GM04503 (cell line): ENCODE results near the gene SLC35E3.
"Not testable (repeated sequence)": the region's sequence is repeated elsewhere in the genome, so short reads cannot be mapped to it uniquely, and the experiment has no call there.

Experiments used
- DNase-seq: peaks from one replicate; pipeline ENCODE4 v3.0.0-alpha.2; 2012; ENCODE audit warnings: low read depth

Gene SLC35E3

GRCh38 chr12:68796399-68796798, 50.4 kb downstream of the SLC35E3 start:
- no peak for DNase-seq

DNA sequence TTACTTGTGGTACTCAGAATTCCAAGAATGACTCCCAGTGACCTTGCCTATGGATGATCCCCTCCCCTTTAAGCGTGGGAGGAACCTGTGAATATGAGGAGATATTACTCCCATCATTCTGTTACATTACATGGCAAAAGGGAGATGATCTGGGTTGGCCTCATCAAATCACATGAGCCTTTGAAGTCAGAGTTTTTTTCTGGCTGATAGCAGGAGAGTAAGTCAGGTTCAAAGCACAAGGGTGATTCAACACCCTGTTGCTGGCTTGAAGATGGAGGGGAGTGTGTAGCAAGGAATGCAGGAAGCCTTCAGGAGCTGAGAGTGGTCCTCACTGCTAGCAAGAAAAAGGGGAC, 52.9 kb downstream of the SLC35E3 start:
- no peak for DNase-seq

DNA sequence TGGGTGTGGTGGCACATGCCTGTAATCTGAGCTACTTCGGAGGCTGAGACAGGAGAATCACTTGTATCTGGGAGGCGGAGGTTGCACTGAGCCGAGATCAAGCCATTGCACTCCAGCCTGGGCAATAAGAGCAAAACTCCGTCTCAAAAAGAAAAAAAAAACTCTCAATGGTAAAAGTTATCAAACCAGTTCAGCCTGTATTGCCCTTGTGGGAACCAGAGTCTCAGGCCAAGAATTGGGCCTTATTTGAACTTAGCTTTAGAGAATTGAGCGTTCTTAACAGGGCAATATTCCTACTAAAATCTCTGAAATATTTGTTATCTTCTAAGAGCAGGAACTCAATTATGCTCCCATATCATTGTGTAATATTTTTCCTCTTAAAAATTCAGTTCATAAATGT, 54.3 kb downstream of the SLC35E3 start:
- DNase-seq, result no peak

DNA sequence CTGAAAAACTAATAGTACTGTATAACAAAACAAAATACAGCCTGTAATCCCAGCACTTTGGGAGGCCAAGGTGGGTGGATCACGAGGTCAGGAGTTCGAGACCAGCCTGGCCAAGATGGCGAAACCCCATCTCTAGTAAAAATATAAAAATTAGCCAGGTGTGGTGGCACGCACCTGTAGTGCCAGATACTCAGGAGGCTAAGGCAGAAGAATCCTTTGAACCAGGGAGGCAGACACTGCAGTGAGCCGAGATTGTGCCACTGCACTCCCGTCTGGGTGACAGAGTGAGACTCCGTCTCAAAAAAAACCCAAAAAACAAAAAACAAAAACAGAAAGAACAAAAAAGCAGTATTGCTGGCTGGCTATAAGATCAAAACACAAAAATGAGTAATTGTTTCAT, 55.1 kb downstream of the SLC35E3 start:
- not testable (repeated sequence) for DNase-seq

DNA sequence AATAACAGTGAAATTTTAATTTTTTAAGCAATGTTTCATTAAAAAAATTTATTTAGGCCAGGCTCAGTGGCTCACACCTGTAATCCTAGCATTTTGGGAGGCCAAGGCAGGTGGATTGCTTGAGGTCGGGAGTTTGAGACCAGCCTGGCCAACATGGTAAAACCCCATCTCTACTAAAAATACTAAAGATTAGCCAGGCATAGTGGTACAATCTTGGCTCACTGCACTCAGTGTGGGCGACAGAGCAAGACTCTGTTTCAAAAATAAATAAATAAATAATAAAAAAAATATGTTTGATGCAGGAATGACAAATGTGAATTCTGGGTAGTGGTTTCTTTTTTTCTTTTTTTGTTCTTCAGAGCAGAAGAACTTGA, 56.4 kb downstream of the SLC35E3 start:
- DNase-seq, result not testable (repeated sequence)

GRCh38 chr12:68802911-68803651, 57.1 kb downstream of the SLC35E3 start:
- peak; percentile 59 for DNase-seq

- no peak for DNase-seq
Observed at GRCh38 chr12:68803948-68804656, 58.1 kb downstream of the SLC35E3 start.

DNA sequence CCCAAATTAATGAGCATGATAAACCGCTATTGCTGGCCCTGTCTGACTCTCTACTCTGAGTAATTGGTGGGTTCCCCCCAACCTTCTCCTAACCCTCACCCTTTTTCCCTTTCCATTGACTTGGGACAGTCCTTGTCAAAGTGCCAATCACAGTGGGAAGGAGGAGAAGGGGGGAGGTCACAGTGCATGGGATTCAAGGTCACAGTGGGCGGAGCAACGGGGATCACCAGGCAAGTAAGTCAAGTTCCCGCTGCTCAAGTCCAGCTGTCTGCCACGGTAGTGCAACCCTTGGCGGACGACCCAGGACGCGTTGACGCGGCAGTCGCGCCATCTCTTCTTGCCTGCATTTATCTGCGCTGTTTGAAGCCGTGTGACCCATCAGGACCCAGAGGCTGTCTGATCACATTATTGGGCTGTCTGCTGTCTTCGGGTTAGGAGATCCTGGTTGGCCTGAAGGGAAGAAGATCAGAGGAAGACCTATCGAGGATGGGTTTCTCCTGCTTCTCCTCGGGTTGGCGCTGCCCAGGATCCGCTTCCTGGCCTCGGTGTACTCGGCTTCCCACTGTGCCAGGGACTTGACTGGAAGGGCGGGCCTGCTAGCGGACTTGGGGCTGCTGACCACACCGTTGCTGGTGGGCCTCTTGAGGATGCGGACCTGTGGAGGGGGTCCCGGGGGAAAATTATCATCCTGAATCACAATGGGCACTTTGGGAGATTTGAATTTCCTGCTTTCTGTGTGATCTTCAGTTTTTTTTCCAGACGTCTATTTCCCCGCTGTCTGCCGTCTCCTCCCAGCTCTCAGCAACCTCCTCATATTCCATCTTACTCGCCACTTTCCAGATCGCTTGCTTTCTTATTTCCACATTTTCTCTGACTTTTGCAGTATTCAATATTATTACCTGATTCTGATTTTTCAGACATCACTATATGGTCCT, 58.9 kb downstream of the SLC35E3 start:
- DNase-seq, result no peak

DNA sequence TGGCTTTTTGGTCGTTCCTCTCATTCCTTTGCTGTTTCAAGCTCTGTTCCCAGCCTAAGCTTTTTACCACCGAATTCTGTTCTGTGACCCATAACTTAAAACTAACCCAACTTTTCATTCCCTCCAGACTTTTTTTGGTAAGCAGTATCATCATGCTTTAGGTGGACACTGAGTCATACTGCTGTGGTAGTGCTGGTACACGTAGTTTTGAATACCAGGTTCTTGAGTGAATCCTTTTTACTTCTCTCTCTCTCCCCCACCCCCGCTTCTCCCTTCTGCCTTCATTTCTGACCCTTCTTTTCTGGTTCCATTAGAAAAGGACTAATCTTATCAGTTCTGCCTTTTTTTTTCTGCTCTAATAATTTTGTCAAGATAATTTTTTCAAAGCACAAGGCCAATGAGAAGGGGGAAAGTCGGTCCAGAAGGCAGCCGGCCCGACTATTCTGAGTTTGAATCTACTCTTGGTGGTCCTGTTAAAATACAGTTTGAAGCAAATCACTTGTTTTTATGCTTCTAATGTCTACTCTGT, 59.7 kb downstream of the SLC35E3 start:
- no peak for DNase-seq

DNA sequence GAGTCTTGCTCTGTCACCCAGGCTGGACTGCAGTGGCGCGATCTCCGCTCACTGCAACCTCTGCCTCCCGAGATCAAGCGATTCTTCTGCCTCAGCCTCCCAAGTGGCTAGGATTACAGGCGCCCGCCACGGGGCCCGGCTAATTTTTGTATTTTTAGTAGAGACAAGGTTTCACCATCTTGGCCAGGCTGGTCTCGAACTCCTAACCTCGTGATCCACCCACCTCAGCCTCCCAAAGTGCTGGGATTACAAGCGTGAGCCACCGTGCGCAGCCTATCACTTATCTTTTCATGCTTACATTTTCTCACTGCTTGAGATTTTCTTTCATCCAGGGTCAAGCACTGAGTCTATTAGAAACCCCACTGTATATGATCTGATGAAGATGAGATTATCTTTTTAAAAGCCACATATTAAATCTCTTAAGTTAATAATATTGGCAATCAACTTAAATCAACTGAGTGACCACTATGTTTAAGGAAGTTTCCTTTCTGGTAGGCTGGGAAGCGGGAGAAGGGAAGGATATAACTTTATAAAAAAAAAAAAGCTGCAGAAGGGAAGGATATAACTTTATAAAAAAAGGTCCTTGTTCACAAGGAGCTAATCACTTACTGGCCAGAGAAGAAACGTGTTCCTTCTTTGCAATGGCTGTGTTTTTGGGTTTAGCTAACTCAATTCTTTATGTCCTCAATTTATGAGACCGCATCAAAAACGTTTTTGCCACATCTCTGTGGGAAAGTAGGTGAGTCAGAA, 60.7 kb downstream of the SLC35E3 start:
- no peak for DNase-seq

GRCh38 chr12:68807274-68807575, 61.2 kb downstream of the SLC35E3 start:
- DNase-seq, result not testable (repeated sequence)

GRCh38 chr12:68807576-68808387, 61.8 kb downstream of the SLC35E3 start, which contains the start of gene MDM2:
Gene MDM2, plus strand, starts transcription at chr12:68808177. Its CDS starts 301 bp downstream, at chr12:68808478.
- DNase-seq, result peak; percentile 42

DNA sequence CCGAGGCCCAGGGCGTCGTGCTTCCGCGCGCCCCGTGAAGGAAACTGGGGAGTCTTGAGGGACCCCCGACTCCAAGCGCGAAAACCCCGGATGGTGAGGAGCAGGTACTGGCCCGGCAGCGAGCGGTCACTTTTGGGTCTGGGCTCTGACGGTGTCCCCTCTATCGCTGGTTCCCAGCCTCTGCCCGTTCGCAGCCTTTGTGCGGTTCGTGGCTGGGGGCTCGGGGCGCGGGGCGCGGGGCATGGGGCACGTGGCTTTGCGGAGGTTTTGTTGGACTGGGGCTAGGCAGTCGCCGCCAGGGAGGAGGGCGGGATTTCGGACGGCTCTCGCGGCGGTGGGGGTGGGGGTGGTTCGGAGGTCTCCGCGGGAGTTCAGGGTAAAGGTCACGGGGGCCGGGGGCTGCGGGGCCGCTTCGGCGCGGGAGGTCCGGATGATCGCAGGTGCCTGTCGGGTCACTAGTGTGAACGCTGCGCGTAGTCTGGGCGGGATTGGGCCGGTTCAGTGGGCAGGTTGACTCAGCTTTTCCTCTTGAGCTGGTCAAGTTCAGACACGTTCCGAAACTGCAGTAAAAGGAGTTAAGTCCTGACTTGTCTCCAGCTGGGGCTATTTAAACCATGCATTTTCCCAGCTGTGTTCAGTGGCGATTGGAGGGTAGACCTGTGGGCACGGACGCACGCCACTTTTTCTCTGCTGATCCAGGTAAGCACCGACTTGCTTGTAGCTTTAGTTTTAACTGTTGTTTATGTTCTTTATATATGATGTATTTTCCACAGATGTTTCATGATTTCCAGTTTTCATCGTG, 62.6 kb downstream of the SLC35E3 start:
- peak; percentile 80 for DNase-seq

DNA sequence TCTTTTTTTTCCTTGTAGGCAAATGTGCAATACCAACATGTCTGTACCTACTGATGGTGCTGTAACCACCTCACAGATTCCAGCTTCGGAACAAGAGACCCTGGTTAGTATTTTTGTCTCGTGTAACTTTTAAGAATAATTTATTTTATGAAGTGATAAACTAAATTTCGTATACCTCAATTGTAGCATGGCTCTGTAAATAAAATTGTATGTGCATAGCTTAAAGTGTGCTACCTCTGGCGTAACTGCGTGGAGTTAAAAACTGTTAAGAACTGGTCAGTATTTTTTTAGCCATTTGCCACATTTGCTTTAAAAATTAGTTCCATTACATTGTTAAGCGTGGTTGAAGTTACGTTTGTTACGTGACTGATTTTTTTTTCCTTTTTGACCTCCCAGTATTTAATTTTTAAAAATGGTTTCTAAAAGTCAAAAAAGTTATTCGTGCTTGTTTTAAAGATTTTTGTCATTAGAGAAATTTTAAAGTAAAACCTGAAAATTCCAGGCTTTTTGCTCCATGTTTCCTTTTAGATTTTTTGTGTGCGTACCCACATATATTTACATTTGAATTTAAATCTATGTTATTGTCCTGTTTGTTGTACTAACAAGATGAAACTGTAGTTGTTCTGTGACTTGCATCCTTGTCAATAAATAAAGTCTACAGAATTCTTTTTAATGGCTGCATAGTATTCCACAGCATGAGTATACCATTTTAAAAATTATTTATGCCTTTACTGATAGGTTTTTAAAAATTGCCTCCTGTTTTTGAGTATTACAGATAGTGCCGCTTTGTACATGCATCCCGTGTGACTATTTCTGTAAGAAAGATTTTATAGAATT, 63.4 kb downstream of the SLC35E3 start:
- DNase-seq, result no peak

DNA sequence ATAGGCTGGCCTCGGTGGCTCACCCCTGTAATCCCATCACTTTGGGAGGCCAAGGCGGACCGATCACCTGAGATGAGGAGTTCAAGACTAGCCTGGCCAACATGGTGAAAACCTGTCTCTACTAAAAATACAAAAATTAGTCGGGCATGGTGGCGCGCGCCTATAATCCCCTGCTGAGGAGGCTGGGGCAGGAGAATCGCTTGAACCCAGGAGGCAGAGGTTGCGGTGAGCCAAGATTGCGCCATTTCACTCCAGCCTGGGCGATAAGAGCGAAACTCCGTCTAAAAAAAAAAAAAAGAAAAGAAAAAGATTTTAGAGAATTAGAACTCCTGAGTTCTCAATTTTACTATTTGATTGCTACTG, 64.0 kb downstream of the SLC35E3 start:
- not testable (repeated sequence) for DNase-seq

- not testable (repeated sequence) for DNase-seq
Observed at GRCh38 chr12:68811573-68811972, 65.6 kb downstream of the SLC35E3 start.

- DNase-seq, result no peak
Observed at GRCh38 chr12:68812553-68813241, 66.7 kb downstream of the SLC35E3 start.

DNA sequence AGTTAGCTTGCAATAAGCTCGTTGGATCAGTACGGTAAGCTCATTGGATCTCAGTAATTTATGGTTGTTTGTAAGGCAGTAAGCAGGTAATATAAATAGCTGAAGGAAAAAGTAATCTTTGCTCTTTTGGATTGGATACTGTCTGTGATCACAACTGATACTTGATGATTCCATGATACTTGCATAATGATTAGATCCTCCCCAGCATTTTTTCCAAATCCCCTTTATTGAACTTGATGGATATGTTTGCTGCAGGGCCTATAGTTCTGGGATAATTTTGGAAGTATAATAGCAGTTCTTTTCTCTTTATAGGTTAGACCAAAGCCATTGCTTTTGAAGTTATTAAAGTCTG, 67.2 kb downstream of the SLC35E3 start:
- DNase-seq, result no peak
